Breast epithelium (tissue), 4 donors: ENCODE results near the gene ERFE. TPM values are rescaled to one million over a fixed set of nuclear protein-coding genes. Genes with fewer than 3 reads are reported as not detected.

Experiments
- DNase-seq, 2 donors: peaks; one replicate each; pipeline ENCODE4 v3.0.0-alpha.2; 2019; ENCODE audit warnings: low spot score in 2 of 2
- H3K27ac ChIP-seq, 2 donors: fragments of 200-600 bp; sonication (generic) in 1 of 2; one replicate each; pipeline ENCODE4 v1.5.1; 2016 to 2019; ENCODE audit warnings: mild to moderate bottlenecking in 1 of 2
- H3K27me3 ChIP-seq, 2 donors: fragments of 200-600 bp; sonication (generic) in 1 of 2; one replicate each; pipeline versions ENCODE4 v1.5.1 to v1.6.0; 2017 to 2019; ENCODE audit warnings: control low read depth in 1 of 2, mild to moderate bottlenecking in 1 of 2
- H3K36me3 ChIP-seq: fragments of 200-600 bp; one replicate; pipeline ENCODE4 v1.5.1; 2019
- H3K4me1 ChIP-seq, 2 donors: fragments of 200-600 bp; sonication (generic); one replicate each; pipeline ENCODE4 v1.5.1; 2016 to 2019; ENCODE audit warnings: control low read depth in 1 of 2
- H3K4me3 ChIP-seq, 3 donors: fragments of 200-600 bp; sonication (generic); 1 replicate in 2 of 3; 2 replicates in 1 of 3; pipeline ENCODE4 v1.5.1; 2016 to 2019; ENCODE audit warnings: mild to moderate bottlenecking in 3 of 3, moderate library complexity in 2 of 3
- H3K9me3 ChIP-seq, 2 donors: fragments of 200-600 bp; sonication (generic) in 1 of 2; one replicate each; pipeline ENCODE4 v1.5.1; 2016 to 2019; ENCODE audit warnings: control low read depth in 1 of 2
- CTCF ChIP-seq, 3 donors: fragments of 450-650 bp; IDR thresholded peaks; one replicate each; pipeline ENCODE4 v1.5.1; 2016 to 2017; ENCODE audit warnings: antibody characterized with exemption in 3 of 3, mild to moderate bottlenecking in 3 of 3, moderate library complexity in 3 of 3
- POLR2A ChIP-seq: fragments of 450-650 bp; IDR thresholded peaks from one replicate; pipeline ENCODE4 v1.6.1; 2016; ENCODE audit warnings: antibody characterized with exemption, mild to moderate bottlenecking, moderate library complexity
- POLR2AphosphoS5 ChIP-seq, 3 donors: sonication (generic); formaldehyde crosslinking; IDR thresholded peaks; one replicate each; pipeline ENCODE4 v1.6.1; 2017; ENCODE audit warnings: antibody characterized with exemption in 3 of 3
- intact Hi-C: fragments of 100-400 bp; cut with DNase I; formaldehyde crosslinking; loops from one replicate; pipeline ENCODE4 v1.15.1; 2023; ENCODE audit warnings: low total_unique reads
- total RNA-seq, 3 donors: library from RNA; depleted of rRNA; stranded (reverse); fragments of >200 nt; gene quantifications; one replicate each; pipeline ENCODE4 v1.1.0, GENCODE V29; 2016

ERFE gene
- total RNA-seq, 3 donors from 2014 or later: 0.48 to 0.98 TPM; not detected in 1

DNA sequence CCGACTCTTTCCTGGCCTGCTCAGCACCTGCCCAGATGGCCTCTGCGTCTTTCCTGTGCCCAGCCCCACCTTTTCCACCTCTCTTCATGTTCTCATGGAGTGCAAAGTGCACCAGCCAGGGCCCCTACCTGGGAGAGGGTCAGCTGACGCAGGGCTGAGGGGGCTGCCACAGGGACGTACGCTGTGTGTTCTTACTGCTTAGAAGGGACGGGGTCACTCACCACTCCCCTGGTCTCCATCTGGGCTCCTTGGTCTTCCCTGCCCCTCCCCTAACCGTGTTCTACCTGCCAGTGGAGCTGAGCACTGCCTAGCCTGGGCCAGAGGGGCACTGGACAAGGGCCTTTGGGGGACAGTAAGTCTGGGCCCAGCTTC lies 8.6 kb downstream of the ERFE start:
- no peak overlapping the region for H3K27ac ChIP-seq
- H3K36me3 ChIP-seq: no peaks in the 10 kb centered on the region
- DNase-seq: no peak
- H3K4me1 ChIP-seq: no peaks in the 10 kb centered on the region
- intact Hi-C loops: no loop called here
- no peaks in the 10 kb centered on the region for H3K9me3 ChIP-seq
- no peak overlapping the region for H3K4me3 ChIP-seq
- H3K27me3 ChIP-seq: peaks cover 0 to 16% of the 10 kb centered on the region in 2 donors
- no peak for TF ChIP-seq CTCF (IDR thresholded peaks at IDR 0.05)
- TF ChIP-seq POLR2AphosphoS5 (IDR thresholded peaks at IDR 0.05): no peak
- TF ChIP-seq POLR2A: no peak

GRCh38 chr2:238167761-238168160 lies 9.0 kb downstream of the ERFE start:
- intact Hi-C loops: no loop called here
- H3K27ac ChIP-seq: peak overlapping the region in 1 of 2 donors; percentile 8
- DNase-seq: no peak
- no peaks in the 10 kb centered on the region for H3K9me3 ChIP-seq
- TF ChIP-seq POLR2A (no peak), POLR2AphosphoS5 (IDR thresholded peaks at IDR 0.05) (no peak), CTCF (IDR thresholded peaks at IDR 0.05) (no peak)
- no peaks in the 10 kb centered on the region for H3K36me3 ChIP-seq
- H3K4me3 ChIP-seq: no peak overlapping the region
- H3K4me1 ChIP-seq: no peaks in the 10 kb centered on the region
- peaks cover 0 to 16% of the 10 kb centered on the region in 2 donors for H3K27me3 ChIP-seq

GRCh38 chr2:238168196-238169047 lies 9.7 kb downstream of the ERFE start:
- Histone ChIP-seq H3K9me3 (no peaks in the 10 kb centered on the region), H3K27me3 (peaks cover 0 to 9% of the 10 kb centered on the region in 2 donors), H3K4me3 (no peak overlapping the region), H3K27ac (peak overlapping the region in 1 of 2 donors; percentile 43), H3K36me3 (no peaks in the 10 kb centered on the region), H3K4me1 (no peaks in the 10 kb centered on the region)
- no peak for DNase-seq
- TF ChIP-seq POLR2A (no peak), POLR2AphosphoS5 (IDR thresholded peaks at IDR 0.05) (no peak), CTCF (IDR thresholded peaks at IDR 0.05) (no peak)
- intact Hi-C loops: no loop called here

DNA sequence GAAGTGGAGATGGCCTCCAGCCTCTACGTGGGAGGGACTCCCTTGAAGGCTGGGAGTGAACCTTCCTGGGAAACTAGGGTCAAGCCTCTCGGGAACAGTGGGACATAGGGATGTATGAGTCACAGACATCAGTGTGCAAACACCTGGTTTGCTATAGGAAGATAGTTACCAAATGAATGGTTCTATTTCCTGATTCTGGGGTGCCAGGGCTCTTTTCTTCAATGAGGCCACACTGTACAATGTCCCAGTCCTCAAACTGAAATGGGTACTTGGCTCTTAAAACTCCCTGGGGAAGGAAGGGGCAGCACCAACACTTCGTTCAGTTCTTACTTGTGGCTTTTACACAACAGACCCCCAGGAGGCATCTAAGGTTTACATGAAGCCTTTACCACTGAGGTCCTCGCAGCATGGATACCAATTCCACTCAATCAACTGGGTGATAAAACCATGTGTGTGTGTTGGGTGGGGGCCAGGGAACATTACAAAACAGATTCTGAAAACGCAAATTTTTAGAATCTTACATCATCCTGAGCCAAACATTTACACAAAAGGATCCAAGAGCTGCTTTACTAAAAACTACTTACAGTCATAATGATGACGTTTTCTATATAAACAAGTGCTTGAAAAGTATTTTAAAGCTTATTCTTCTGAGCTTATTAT lies 10.4 kb downstream of the ERFE start:
- Histone ChIP-seq H3K27ac (peak overlapping the region in 1 of 2 donors; percentile 64), H3K4me1 (no peaks in the 10 kb centered on the region), H3K4me3 (no peak overlapping the region), H3K36me3 (no peaks in the 10 kb centered on the region), H3K9me3 (no peaks in the 10 kb centered on the region), H3K27me3 (peaks cover 0 to 2% of the 10 kb centered on the region in 2 donors)
- DNase-seq: no peak
- TF ChIP-seq CTCF (IDR thresholded peaks at IDR 0.05) (no peak), POLR2AphosphoS5 (IDR thresholded peaks at IDR 0.05) (no peak), POLR2A (no peak)
- intact Hi-C loops: no loop called here

GRCh38 chr2:238169708-238170251 lies 11.0 kb downstream of the ERFE start:
- H3K9me3 ChIP-seq: no peaks in the 10 kb centered on the region
- no peak overlapping the region for H3K4me3 ChIP-seq
- no peaks in the 10 kb centered on the region for H3K36me3 ChIP-seq
- H3K4me1 ChIP-seq: no peaks in the 10 kb centered on the region
- no peaks in the 10 kb centered on the region for H3K27me3 ChIP-seq
- no peak for TF ChIP-seq CTCF (IDR thresholded peaks at IDR 0.05)
- TF ChIP-seq POLR2A: no peak
- intact Hi-C loops: no loop called here
- H3K27ac ChIP-seq: peak overlapping the region in 1 of 2 donors; percentile 64
- no peak for DNase-seq
